ENCODE data around the gene NSMCE1.

Gene NSMCE1

GRCh38 chr16:27310576-27311447 lies 42.2 kb upstream of the NSMCE1 start:
- Mint-ChIP-seq H3K27me3 (no peaks in the 10 kb centered on the region), H3K27ac (peak overlapping the region; percentile 15), H3K9me3 (peaks cover 16% of the 10 kb centered on the region), H3K36me3 (ENCODE audit: low read depth) (peaks cover 16% of the 10 kb centered on the region), H3K4me1 (peaks cover 31% of the 10 kb centered on the region), H3K4me3 (no peak overlapping the region)
- no peak for DNase-seq
- no peak for ATAC-seq

- H3K27ac Mint-ChIP-seq, result no peak overlapping the region
- peaks cover 30% of the 10 kb centered on the region for H3K4me1 Mint-ChIP-seq
- peaks cover 18% of the 10 kb centered on the region for H3K9me3 Mint-ChIP-seq
- no peak overlapping the region for H3K4me3 Mint-ChIP-seq
- no peaks in the 10 kb centered on the region for H3K36me3 Mint-ChIP-seq (ENCODE audit: low read depth)
- no peak for ATAC-seq
- no peak for DNase-seq
- H3K27me3 Mint-ChIP-seq, result no peaks in the 10 kb centered on the region
Observed at GRCh38 chr16:27308792-27309191, 40.2 kb upstream of the NSMCE1 start.

GRCh38 chr16:27305839-27306442 lies 37.4 kb upstream of the NSMCE1 start:
- no peak for DNase-seq
- H3K36me3 Mint-ChIP-seq (ENCODE audit: low read depth), result no peaks in the 10 kb centered on the region
- H3K4me1 Mint-ChIP-seq, result peaks cover 19% of the 10 kb centered on the region
- ATAC-seq, result no peak
- peaks cover 18% of the 10 kb centered on the region for H3K9me3 Mint-ChIP-seq
- H3K27me3 Mint-ChIP-seq, result peaks cover 2% of the 10 kb centered on the region
- H3K27ac Mint-ChIP-seq, result peak overlapping the region; percentile 71
- H3K4me3 Mint-ChIP-seq, result no peak overlapping the region

GRCh38 chr16:27304881-27305745 lies 36.5 kb upstream of the NSMCE1 start:
- Mint-ChIP-seq H3K27ac (peak overlapping the region; percentile 71), H3K27me3 (peaks cover 2% of the 10 kb centered on the region), H3K4me1 (peaks cover 21% of the 10 kb centered on the region), H3K9me3 (peaks cover 18% of the 10 kb centered on the region), H3K4me3 (no peak overlapping the region), H3K36me3 (ENCODE audit: low read depth) (no peaks in the 10 kb centered on the region)
- no peak for ATAC-seq
- DNase-seq, result no peak

- DNase-seq (no peak), ATAC-seq (no peak)
- Mint-ChIP-seq H3K27me3 (peaks cover 2% of the 10 kb centered on the region), H3K4me3 (no peak overlapping the region), H3K9me3 (peaks cover 18% of the 10 kb centered on the region), H3K27ac (no peak overlapping the region), H3K4me1 (peaks cover 27% of the 10 kb centered on the region), H3K36me3 (ENCODE audit: low read depth) (no peaks in the 10 kb centered on the region)
Observed at GRCh38 chr16:27304102-27304501, 35.5 kb upstream of the NSMCE1 start.

- no peak for DNase-seq
- H3K27me3 Mint-ChIP-seq, result peaks cover 2% of the 10 kb centered on the region
- no peak overlapping the region for H3K27ac Mint-ChIP-seq
- ATAC-seq, result no peak
- peaks cover 32% of the 10 kb centered on the region for H3K4me1 Mint-ChIP-seq
- no peak overlapping the region for H3K4me3 Mint-ChIP-seq
- H3K9me3 Mint-ChIP-seq, result peaks cover 13% of the 10 kb centered on the region
- H3K36me3 Mint-ChIP-seq (ENCODE audit: low read depth), result no peaks in the 10 kb centered on the region
Observed at GRCh38 chr16:27303256-27304100, 34.9 kb upstream of the NSMCE1 start.

GRCh38 chr16:27302126-27302525 lies 33.6 kb upstream of the NSMCE1 start:
- H3K27me3 Mint-ChIP-seq, result peaks cover 2% of the 10 kb centered on the region
- ATAC-seq, result no peak
- peaks cover 35% of the 10 kb centered on the region for H3K4me1 Mint-ChIP-seq

GRCh38 chr16:27301236-27301861 lies 32.8 kb upstream of the NSMCE1 start:
- Mint-ChIP-seq H3K27me3 (peaks cover 2% of the 10 kb centered on the region), H3K27ac (no peak overlapping the region), H3K9me3 (peaks cover 7% of the 10 kb centered on the region), H3K4me3 (no peak overlapping the region), H3K36me3 (ENCODE audit: low read depth) (no peaks in the 10 kb centered on the region), H3K4me1 (peaks cover 41% of the 10 kb centered on the region)
- ATAC-seq (no peak), DNase-seq (no peak)

More at GRCh38 chr16:27302126-27302525, 33.6 kb upstream of the NSMCE1 start:
- Mint-ChIP-seq H3K36me3 (ENCODE audit: low read depth) (no peaks in the 10 kb centered on the region), H3K27ac (no peak overlapping the region), H3K4me3 (no peak overlapping the region), H3K9me3 (peaks cover 13% of the 10 kb centered on the region)
- DNase-seq, result no peak

- DNase-seq (no peak), ATAC-seq (no peak)
- Mint-ChIP-seq H3K4me1 (peaks cover 39% of the 10 kb centered on the region), H3K27me3 (peaks cover 2% of the 10 kb centered on the region), H3K9me3 (no peaks in the 10 kb centered on the region), H3K27ac (no peak overlapping the region), H3K4me3 (no peak overlapping the region), H3K36me3 (ENCODE audit: low read depth) (no peaks in the 10 kb centered on the region)
Observed at GRCh38 chr16:27298132-27298531, 29.6 kb upstream of the NSMCE1 start.

GRCh38 chr16:27293343-27293742 lies 24.8 kb upstream of the NSMCE1 start:
- Mint-ChIP-seq H3K4me1 (peaks cover 49% of the 10 kb centered on the region), H3K36me3 (ENCODE audit: low read depth) (no peaks in the 10 kb centered on the region), H3K4me3 (no peak overlapping the region), H3K9me3 (no peaks in the 10 kb centered on the region), H3K27ac (no peak overlapping the region), H3K27me3 (no peaks in the 10 kb centered on the region)
- DNase-seq (no peak), ATAC-seq (no peak)

GRCh38 chr16:27291722-27292240 lies 23.2 kb upstream of the NSMCE1 start:
- DNase-seq, result no peak
- H3K4me1 Mint-ChIP-seq, result peaks cover 48% of the 10 kb centered on the region
- ATAC-seq, result no peak
- H3K27me3 Mint-ChIP-seq, result no peaks in the 10 kb centered on the region
- H3K4me3 Mint-ChIP-seq, result no peak overlapping the region
- no peak overlapping the region for H3K27ac Mint-ChIP-seq
- no peaks in the 10 kb centered on the region for H3K36me3 Mint-ChIP-seq (ENCODE audit: low read depth)
- H3K9me3 Mint-ChIP-seq, result peaks cover 6% of the 10 kb centered on the region

GRCh38 chr16:27291106-27291505 lies 22.5 kb upstream of the NSMCE1 start:
- Mint-ChIP-seq H3K9me3 (peaks cover 6% of the 10 kb centered on the region), H3K36me3 (ENCODE audit: low read depth) (no peaks in the 10 kb centered on the region), H3K27me3 (no peaks in the 10 kb centered on the region), H3K4me3 (no peak overlapping the region), H3K27ac (peak overlapping the region; percentile 17), H3K4me1 (peaks cover 46% of the 10 kb centered on the region)
- no peak for ATAC-seq
- DNase-seq, result no peak

- Mint-ChIP-seq H3K27ac (peak overlapping the region; percentile 17), H3K4me3 (no peak overlapping the region), H3K36me3 (ENCODE audit: low read depth) (no peaks in the 10 kb centered on the region), H3K9me3 (peaks cover 6% of the 10 kb centered on the region), H3K4me1 (peaks cover 46% of the 10 kb centered on the region), H3K27me3 (no peaks in the 10 kb centered on the region)
- peak; percentile 67 for ATAC-seq
- DNase-seq, result no peak
Observed at GRCh38 chr16:27290562-27290961, 22.0 kb upstream of the NSMCE1 start.
